ENCODE measurements around the gene TAPT1.

DNA sequence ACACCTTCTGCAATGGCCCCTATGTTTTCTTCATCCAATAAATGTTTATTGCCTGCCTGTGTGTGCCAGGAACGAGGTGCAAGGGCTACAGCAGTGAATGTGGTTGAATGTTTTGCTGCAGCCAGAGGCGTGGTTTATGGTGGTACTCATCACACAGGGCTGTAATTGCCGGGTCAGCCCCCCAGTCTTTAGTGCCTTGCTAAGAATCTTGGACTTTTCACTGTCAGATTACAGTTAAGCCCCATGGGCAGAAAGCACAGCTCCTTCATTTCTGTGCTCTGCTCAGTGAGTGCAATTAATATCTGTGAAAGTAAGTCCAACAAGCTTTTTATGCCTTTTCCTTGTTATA, 67.8 kb downstream of the TAPT1 start:
- TF ChIP-seq, protein P1, sequence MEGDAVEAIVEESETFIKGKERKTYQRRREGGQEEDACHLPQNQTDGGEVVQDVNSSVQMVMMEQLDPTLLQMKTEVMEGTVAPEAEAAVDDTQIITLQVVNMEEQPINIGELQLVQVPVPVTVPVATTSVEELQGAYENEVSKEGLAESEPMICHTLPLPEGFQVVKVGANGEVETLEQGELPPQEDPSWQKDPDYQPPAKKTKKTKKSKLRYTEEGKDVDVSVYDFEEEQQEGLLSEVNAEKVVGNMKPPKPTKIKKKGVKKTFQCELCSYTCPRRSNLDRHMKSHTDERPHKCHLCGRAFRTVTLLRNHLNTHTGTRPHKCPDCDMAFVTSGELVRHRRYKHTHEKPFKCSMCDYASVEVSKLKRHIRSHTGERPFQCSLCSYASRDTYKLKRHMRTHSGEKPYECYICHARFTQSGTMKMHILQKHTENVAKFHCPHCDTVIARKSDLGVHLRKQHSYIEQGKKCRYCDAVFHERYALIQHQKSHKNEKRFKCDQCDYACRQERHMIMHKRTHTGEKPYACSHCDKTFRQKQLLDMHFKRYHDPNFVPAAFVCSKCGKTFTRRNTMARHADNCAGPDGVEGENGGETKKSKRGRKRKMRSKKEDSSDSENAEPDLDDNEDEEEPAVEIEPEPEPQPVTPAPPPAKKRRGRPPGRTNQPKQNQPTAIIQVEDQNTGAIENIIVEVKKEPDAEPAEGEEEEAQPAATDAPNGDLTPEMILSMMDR (IDR thresholded peaks at IDR 0.05; ENCODE audit: poor library complexity, severe bottlenecking) = no peak
- TF ChIP-seq EP300 (conservative IDR thresholded peaks at IDR 0.05; ENCODE audit: poor library complexity, severe bottlenecking) (no peak), EZH2 (IDR thresholded peaks at IDR 0.05; ENCODE audit: borderline replicate concordance, insufficient read depth, low read length, poor library complexity, severe bottlenecking) (no peak)
- TF ChIP-seq, protein P2, sequence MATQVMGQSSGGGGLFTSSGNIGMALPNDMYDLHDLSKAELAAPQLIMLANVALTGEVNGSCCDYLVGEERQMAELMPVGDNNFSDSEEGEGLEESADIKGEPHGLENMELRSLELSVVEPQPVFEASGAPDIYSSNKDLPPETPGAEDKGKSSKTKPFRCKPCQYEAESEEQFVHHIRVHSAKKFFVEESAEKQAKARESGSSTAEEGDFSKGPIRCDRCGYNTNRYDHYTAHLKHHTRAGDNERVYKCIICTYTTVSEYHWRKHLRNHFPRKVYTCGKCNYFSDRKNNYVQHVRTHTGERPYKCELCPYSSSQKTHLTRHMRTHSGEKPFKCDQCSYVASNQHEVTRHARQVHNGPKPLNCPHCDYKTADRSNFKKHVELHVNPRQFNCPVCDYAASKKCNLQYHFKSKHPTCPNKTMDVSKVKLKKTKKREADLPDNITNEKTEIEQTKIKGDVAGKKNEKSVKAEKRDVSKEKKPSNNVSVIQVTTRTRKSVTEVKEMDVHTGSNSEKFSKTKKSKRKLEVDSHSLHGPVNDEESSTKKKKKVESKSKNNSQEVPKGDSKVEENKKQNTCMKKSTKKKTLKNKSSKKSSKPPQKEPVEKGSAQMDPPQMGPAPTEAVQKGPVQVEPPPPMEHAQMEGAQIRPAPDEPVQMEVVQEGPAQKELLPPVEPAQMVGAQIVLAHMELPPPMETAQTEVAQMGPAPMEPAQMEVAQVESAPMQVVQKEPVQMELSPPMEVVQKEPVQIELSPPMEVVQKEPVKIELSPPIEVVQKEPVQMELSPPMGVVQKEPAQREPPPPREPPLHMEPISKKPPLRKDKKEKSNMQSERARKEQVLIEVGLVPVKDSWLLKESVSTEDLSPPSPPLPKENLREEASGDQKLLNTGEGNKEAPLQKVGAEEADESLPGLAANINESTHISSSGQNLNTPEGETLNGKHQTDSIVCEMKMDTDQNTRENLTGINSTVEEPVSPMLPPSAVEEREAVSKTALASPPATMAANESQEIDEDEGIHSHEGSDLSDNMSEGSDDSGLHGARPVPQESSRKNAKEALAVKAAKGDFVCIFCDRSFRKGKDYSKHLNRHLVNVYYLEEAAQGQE (IDR thresholded peaks at IDR 0.05; ENCODE audit: borderline replicate concordance) = no peak
